ENCODE measurements around the gene URB2.
"Not testable (repeated sequence)": the region's sequence is repeated elsewhere in the genome, so short reads cannot be mapped to it uniquely, and the experiment has no call there.

URB2 gene

DNA sequence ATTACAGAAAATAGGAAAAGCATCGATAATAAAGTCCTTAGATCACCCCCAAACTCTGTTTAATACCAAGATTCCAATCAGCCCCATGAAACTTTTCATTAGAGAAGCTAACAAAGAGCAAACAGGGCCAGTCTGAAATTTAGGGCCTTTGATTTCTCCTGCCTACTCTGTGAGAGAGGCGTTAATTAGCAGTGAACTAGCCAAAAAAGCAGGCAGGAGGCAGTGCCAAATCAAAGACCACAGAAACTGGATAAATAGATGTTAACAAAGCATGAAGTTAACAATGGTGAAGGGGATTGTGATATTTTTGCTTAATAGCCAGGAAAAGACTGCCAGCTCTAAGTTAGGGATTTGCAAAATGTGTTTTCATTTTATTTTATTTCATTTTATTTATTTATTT lies 11.3 kb upstream of the URB2 start:
- no peak for DNase-seq

GRCh38 chr1:229617351-229618100 lies 8.5 kb upstream of the URB2 start:
- no peak for DNase-seq

DNA sequence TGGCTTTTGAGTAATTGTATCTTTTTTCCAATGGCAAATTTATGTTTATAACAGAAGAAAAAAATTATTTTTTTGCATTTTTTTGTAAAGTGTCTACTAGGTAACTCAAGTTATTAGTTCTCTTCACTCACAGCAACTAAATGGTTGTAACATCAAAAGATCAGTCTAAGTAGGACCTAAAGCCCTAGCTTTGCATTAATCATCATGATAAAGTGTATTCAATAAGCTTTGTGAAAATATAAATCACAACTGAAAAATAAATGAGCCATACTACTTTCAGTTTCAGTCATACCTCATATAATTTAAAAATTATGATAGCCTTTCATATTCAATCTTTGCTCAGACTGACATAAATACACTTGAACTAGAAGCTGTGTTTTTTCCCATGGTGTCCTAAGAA lies 7.0 kb upstream of the URB2 start:
- DNase-seq, result no peak

- DNase-seq, result no peak
These were observed 6.4 kb upstream of the URB2 start for GRCh38 chr1:229619614-229620013.

- DNase-seq, result no peak
These were observed 5.2 kb upstream of the URB2 start for GRCh38 chr1:229620876-229621275.

DNA sequence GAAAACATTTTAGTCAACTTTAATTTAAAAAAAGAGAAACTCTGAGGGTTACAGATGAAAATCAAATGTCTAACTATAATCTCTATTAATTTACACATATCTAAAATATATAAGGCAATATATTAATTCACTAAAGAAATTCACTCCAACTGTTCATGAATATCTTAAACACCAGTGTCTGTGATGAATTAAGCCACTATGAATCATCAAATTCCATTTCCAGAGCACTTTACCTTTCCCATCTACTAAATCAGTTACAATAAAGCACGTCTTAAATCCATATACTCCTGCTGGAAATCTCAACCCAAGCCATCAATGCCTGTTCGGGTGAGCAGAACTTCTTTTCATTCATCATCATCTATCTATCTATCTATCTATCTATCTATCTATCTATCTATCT lies 4.4 kb upstream of the URB2 start:
- no peak for DNase-seq

GRCh38 chr1:229622641-229623120 lies 3.4 kb upstream of the URB2 start:
- not testable (repeated sequence) for DNase-seq

DNA sequence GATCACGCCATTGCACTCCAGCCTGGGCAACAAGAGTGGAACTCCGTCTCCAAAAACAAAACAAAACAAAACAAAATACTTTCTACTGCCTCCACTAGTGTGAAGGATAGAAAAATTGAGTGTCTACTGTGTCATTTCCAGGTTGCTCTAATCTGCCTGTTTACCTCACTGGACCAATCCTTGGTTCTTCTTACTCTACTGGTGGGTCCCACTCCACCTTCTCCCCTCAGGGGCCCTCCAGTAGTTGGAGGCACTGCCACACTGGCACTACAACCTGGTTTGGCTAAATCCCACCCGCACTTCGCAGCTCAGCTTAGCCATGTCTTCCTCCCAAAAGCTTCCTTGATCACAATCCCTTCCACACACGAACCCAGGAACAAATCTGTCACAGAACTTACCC lies 2.8 kb upstream of the URB2 start:
- DNase-seq, result no peak

GRCh38 chr1:229623838-229624237 lies 2.2 kb upstream of the URB2 start:
- DNase-seq, result no peak

GRCh38 chr1:229624521-229625070 lies 1.5 kb upstream of the URB2 start:
- DNase-seq, result no peak

DNA sequence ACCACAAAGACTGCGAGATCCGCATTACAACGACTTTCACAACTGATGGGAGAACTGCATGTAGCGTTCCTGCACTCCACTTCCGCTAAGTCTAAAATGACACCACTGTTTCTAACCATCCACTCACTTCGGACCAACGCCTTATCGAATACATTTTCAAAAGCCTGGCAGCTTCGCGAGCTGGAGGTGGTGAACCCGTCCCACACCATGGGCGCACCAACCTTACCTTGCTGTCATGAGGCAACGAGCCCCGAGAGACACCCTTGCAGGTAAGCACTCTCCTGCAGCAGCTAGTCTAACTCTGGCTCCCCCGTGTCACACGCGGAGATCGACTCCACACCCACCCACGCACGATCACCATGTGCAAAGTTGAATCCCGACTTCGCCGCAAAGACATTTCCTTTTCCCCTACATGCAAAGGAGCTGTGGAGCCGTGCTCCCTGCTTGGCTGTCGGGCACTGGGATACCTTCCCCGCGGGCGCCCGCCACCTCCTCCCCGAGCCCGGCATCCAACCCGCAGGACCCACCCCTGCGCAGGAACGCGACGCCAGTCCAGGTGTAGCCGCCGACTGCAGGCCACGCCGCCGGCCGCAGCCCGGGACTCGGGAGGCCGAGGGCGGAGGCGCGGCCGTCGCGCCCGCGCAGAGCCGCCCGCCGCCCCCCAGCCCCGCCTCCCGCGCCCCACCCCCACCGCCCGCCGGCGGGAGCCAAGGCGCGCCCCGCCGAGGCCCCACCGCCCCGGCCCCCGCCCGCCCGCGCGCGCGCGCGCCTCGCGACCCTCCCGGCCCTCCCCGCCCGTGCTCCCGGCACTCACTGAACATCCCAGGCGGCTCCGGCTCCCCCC lies 754 bp upstream of the URB2 start:
- DNase-seq, result peak; percentile 38

GRCh38 chr1:229627003-229627402 lies 956 bp downstream of the URB2 start:
- no peak for DNase-seq

GRCh38 chr1:229629261-229629660 lies 3.2 kb downstream of the URB2 start:
- no peak for DNase-seq

DNA sequence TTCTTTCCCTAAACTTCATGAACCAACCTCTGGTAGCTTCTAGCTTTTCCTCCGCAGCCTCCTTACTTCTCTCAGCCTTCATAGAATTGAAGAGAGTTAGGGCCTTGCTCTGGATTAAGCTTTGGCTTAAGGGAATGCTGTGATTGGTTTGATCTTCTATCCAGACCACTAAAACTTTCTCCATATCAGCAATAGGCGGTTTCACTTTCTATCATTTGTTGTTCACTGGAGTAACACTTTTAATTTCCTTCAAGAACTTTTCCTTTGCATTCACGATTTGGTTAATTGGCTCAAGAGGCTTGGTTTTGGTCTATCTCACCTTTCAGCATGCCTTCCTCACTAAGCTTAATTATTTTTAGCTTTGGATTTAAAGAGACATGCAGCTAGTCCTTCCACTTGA lies 5.1 kb downstream of the URB2 start:
- DNase-seq, result no peak

DNA sequence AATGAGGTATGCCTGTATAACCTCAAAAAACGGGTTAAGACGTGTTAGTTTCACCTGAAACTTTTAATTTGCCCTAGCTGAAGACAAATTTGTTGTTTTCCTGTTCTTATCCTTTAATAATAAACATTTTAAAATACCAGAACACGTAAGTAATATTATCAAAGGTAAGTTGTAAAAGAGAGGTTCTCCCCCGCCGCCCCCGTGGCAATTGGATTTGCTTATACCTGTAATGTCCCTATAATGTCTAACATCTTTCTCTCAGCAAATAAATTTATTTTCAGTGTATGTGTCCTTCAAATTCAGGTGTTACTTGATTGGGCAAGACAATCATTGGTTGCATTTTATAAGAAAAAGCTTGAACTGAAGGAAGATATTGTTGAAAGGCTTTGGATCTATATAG lies 5.9 kb downstream of the URB2 start:
- DNase-seq, result no peak

DNA sequence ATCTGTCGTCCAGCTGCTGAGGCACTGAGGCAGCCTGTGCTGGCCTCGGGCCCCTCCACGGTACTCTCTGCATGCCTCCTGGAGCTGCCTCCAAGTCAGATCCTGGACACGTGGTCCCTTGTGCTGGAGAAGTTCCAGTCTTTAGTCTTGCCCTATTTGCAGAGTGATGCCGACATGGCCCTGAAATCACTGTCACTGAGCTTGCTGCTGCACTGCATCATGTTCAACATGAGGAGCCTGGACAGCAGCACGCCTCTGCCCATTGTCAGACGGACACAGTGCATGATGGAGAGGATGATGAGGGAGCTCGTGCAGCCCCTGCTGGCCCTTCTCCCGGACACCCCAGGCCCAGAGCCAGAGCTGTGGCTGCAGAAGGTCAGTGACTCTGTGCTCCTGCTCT lies 10.0 kb downstream of the URB2 start:
- no peak for DNase-seq

GRCh38 chr1:229637746-229638145 lies 11.7 kb downstream of the URB2 start:
- DNase-seq, result no peak

DNA sequence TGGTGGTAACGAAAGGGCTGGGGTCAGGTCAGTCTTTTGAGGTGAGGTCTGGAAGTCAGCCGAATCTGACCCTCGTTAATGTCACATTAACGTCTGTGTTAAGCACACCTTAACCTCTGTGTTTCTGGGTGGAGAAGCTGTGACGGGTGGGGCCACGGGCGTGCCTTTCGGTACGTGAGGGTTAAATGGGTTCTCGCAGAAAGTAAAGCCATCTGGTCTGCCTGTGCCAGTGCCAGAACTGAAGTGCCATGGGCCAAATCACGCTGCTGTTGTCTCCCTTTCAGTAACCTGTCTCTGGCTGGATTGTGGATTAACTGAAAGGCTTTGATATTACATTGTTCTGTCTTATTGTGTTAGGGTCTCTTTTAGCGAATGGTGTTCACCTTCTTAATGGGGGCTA lies 14.4 kb downstream of the URB2 start:
- DNase-seq, result no peak

GRCh38 chr1:229641306-229641705 lies 15.3 kb downstream of the URB2 start:
- DNase-seq, result no peak

GRCh38 chr1:229642376-229642775 lies 16.3 kb downstream of the URB2 start:
- DNase-seq, result no peak

GRCh38 chr1:229642970-229643369 lies 16.9 kb downstream of the URB2 start:
- no peak for DNase-seq

GRCh38 chr1:229643996-229644745 lies 18.1 kb downstream of the URB2 start:
- DNase-seq, result no peak

DNA sequence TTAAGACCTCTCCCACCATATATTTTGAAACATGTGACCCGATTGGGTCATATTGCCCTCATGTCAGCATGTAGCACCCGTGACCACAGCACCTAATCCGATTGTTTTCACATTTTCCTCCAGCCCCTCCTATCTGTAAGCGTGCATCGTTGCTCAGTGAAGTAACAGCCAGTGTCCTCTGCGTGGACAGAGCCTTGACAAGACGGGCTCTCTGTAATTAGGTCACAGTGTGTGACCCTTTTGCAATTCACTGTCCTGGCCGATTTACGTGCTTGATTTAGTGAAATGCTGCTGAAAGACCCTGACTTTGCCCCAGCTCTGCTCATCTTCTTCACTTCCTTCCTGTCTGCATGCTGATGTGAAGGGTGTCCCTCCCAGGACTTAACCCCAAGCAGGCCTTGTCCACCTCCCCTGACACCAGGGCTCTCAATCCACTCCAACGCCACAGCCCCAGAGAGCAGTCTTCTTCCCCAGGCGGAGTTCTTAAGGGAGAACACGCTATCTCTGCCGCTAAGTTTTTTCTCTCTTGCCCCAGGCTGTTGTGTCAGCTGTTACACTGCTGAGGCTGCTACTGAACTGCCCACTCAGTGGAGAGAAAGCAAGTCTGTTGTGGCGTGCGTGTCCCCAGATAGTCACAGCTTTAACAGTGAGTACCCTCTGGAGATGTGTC lies 19.4 kb downstream of the URB2 start:
- DNase-seq, result no peak

All from left hindlimb (tissue), 1 donor.